NCI-H146 (cell line): Measurements from ENCODE around the gene ZNF681.
"Not testable (repeated sequence)": the region's sequence is repeated elsewhere in the genome, so short reads cannot be mapped to it uniquely, and the experiment has no call there.

ENCODE experiments used
- DNase-seq: peaks from one replicate; lab custom pipeline; 2025; lab: John Stamatoyannopoulos, UW

ZNF681 gene

DNA sequence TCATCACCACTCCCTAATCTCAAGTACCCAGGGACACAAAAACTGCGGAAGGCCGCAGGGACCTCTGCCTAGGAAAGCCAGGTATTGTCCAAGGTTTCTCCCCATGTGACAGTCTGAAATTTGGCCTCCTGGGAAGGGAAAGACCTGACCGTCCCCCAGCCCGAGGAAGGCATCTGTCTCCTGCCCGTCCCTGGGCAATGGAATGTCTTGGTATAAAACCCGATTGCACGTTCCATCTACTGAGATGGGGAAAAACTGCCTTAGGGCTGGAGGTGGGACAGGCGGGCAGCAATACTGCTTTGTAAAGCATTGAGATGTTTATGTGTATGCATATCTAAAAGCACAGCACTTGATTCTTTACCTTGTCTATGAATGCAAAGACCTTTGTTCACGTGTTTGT is 65.8 kb downstream of the ZNF681 start:
- DNase-seq: not testable (repeated sequence)
